ENCODE results near the gene TLE4.

The TLE4 gene

DNA sequence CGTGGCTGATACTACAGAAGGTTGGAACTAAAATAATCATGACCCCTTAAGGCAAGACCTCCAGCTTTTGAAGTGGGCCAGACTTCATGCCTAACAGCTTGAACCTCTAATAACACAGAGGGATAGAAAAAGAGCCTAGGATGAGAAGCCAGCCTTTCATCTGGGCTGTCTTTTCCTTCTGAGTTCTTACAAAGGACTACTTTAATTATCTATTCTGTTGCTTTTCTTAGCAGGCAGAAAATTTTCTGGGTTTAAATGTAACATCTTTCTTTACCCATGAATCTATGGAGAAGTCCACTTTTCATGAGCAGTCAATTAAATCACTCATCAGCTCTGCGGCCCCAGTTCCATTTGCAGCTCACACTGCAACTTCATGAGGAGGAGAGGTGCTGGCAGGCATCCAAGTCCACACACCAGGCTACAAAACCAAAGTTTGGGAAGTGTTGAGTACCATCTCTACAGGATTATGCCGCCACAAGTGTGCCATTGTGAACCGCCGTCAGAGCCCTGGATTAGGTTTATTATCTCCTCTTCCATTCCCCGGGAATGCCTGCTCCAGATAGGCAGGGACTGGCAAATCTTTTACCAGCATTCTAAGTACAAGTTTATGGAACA lies 192.0 kb downstream of the TLE4 start:
- Histone ChIP-seq H3K4me2 (ENCODE audit: low read length) (no peak overlapping the region), H3K27ac (no peak overlapping the region), H3K9me3 (ENCODE audit: control insufficient read depth, low read length) (no peaks in the 10 kb centered on the region), H2AFZ (no peak overlapping the region), H3K27me3 (ENCODE audit: control insufficient read depth, insufficient read depth, low read length) (no peaks in the 10 kb centered on the region), H3K9ac (no peak overlapping the region), H3K36me3 (ENCODE audit: control insufficient read depth, insufficient read depth, low read length) (no peaks in the 10 kb centered on the region), H3K4me3 (ENCODE audit: low read depth, low read length) (no peak overlapping the region), H3K4me1 (no peaks in the 10 kb centered on the region), H3K79me2 (no peaks in the 10 kb centered on the region)
- TF ChIP-seq, protein P1, sequence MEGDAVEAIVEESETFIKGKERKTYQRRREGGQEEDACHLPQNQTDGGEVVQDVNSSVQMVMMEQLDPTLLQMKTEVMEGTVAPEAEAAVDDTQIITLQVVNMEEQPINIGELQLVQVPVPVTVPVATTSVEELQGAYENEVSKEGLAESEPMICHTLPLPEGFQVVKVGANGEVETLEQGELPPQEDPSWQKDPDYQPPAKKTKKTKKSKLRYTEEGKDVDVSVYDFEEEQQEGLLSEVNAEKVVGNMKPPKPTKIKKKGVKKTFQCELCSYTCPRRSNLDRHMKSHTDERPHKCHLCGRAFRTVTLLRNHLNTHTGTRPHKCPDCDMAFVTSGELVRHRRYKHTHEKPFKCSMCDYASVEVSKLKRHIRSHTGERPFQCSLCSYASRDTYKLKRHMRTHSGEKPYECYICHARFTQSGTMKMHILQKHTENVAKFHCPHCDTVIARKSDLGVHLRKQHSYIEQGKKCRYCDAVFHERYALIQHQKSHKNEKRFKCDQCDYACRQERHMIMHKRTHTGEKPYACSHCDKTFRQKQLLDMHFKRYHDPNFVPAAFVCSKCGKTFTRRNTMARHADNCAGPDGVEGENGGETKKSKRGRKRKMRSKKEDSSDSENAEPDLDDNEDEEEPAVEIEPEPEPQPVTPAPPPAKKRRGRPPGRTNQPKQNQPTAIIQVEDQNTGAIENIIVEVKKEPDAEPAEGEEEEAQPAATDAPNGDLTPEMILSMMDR (IDR thresholded peaks at IDR 0.05) = no peak

DNA sequence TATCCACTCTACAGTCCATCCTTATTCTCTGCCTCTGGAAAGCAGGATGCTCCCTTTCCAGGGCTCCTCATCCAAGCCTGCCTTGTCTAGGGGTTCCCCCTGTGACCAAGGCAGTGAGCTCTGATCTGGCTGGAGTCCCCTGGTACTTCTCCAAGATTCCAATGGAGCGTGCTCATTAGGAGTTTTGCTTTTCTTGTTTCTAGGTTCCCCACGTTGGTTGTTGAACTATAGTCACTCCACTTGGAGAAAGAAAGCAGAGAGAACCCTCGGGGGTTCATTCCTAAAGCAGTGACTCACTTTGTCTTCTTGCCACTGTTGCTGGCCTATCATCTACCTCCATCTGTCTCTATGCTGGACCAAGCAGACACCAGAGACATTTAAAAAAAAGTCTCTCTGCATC lies 192.6 kb downstream of the TLE4 start:
- H3K9ac ChIP-seq = no peak overlapping the region
- H3K27me3 ChIP-seq (ENCODE audit: control insufficient read depth, insufficient read depth, low read length) = no peaks in the 10 kb centered on the region
- no peak overlapping the region for H3K4me3 ChIP-seq (ENCODE audit: low read depth, low read length)
- H3K4me1 ChIP-seq = no peaks in the 10 kb centered on the region
- TF ChIP-seq, protein P1 (IDR thresholded peaks at IDR 0.05) = no peak
- H3K79me2 ChIP-seq = no peaks in the 10 kb centered on the region
- no peak overlapping the region for H3K4me2 ChIP-seq (ENCODE audit: low read length)
- H3K36me3 ChIP-seq (ENCODE audit: control insufficient read depth, insufficient read depth, low read length) = no peaks in the 10 kb centered on the region
- H3K9me3 ChIP-seq (ENCODE audit: control insufficient read depth, low read length) = no peaks in the 10 kb centered on the region
- no peak overlapping the region for H2AFZ ChIP-seq
- no peak overlapping the region for H3K27ac ChIP-seq

DNA sequence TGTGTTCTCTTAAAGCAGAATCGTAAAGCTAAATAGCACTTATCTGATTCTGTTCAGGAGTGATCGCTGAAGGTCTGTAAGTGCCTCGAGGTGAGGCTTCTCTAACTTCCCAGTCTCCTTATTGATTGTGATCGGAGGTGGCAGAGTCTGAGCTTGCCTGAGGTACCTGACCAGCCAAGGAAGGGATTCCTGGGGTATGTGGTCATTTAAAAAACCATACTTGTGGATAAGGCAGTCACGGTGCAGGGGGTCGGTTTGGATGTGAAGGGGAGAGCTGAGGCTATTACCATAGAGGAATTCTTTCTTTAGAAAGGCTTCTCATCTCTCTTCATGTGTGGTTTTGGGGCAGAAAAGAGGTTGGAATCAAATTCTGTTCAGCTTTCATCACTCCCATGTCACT lies 193.7 kb downstream of the TLE4 start:
- Histone ChIP-seq H3K27ac (no peak overlapping the region), H3K36me3 (ENCODE audit: control insufficient read depth, insufficient read depth, low read length) (no peaks in the 10 kb centered on the region), H3K27me3 (ENCODE audit: control insufficient read depth, insufficient read depth, low read length) (no peaks in the 10 kb centered on the region), H3K9me3 (ENCODE audit: control insufficient read depth, low read length) (no peaks in the 10 kb centered on the region), H3K9ac (no peak overlapping the region), H3K79me2 (no peaks in the 10 kb centered on the region), H2AFZ (no peak overlapping the region), H3K4me1 (no peaks in the 10 kb centered on the region), H3K4me3 (ENCODE audit: low read depth, low read length) (no peak overlapping the region), H3K4me2 (ENCODE audit: low read length) (no peak overlapping the region)
- TF ChIP-seq, protein P1 (IDR thresholded peaks at IDR 0.05) = no peak

GRCh38 chr9:79766091-79766490 lies 194.3 kb downstream of the TLE4 start:
- Histone ChIP-seq H3K79me2 (no peaks in the 10 kb centered on the region), H3K4me3 (ENCODE audit: low read depth, low read length) (no peak overlapping the region), H3K27me3 (ENCODE audit: control insufficient read depth, insufficient read depth, low read length) (no peaks in the 10 kb centered on the region), H3K4me1 (no peaks in the 10 kb centered on the region), H2AFZ (no peak overlapping the region), H3K36me3 (ENCODE audit: control insufficient read depth, insufficient read depth, low read length) (no peaks in the 10 kb centered on the region), H3K9me3 (ENCODE audit: control insufficient read depth, low read length) (no peaks in the 10 kb centered on the region), H3K27ac (no peak overlapping the region), H3K4me2 (ENCODE audit: low read length) (no peak overlapping the region), H3K9ac (no peak overlapping the region)
- TF ChIP-seq, protein P1 (IDR thresholded peaks at IDR 0.05) = no peak

GRCh38 chr9:79768194-79768593 lies 196.4 kb downstream of the TLE4 start:
- Histone ChIP-seq H3K9ac (no peak overlapping the region), H3K79me2 (no peaks in the 10 kb centered on the region), H3K4me1 (no peaks in the 10 kb centered on the region), H3K27me3 (ENCODE audit: control insufficient read depth, insufficient read depth, low read length) (no peaks in the 10 kb centered on the region), H3K9me3 (ENCODE audit: control insufficient read depth, low read length) (no peaks in the 10 kb centered on the region), H3K27ac (no peak overlapping the region), H2AFZ (no peak overlapping the region), H3K36me3 (ENCODE audit: control insufficient read depth, insufficient read depth, low read length) (no peaks in the 10 kb centered on the region), H3K4me2 (ENCODE audit: low read length) (no peak overlapping the region), H3K4me3 (ENCODE audit: low read depth, low read length) (no peak overlapping the region)
- TF ChIP-seq, protein P1 (IDR thresholded peaks at IDR 0.05) = no peak
